ENCODE results near the gene CFAP43.

CFAP43 gene

DNA sequence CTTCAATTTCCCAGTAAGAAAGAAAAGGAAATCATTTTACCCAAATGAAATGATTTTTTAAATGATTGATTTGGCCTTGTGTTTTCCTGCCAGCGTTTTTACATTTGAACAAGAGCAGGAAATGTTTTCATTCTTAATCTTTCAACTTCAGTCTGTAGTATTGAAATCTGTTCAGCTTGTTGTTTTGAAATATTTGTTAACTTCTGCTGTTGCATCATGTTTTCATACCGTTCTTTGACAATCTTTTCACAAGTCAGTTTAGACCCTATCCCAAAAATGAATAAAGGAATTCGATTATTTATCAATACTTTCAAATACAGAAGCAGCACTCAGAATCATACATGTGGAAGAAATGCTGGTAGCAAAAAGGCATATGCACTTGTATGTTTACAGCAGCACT is 102.1 kb downstream of the CFAP43 start:
- Histone ChIP-seq H3K4me2 (ENCODE audit: low read length) (no peak overlapping the region), H3K14ac (ENCODE audit: low read length) (no peak overlapping the region), H3K23ac (ENCODE audit: low read length) (no peak overlapping the region), H3K9me3 (ENCODE audit: insufficient read depth, low read depth, low read length) (no peaks in the 10 kb centered on the region), H2AK5ac (ENCODE audit: low read length) (no peak overlapping the region), H3K18ac (ENCODE audit: low read length) (no peak overlapping the region), H3K4me3 (ENCODE audit: low read depth, low read length) (no peak overlapping the region), H3K27me3 (ENCODE audit: insufficient read depth, low read length) (no peaks in the 10 kb centered on the region), H3K27ac (ENCODE audit: low read depth, low read length) (no peak overlapping the region), H2BK5ac (ENCODE audit: low read depth, low read length, poor library complexity) (no peak overlapping the region), H4K91ac (ENCODE audit: low read depth, low read length) (no peak overlapping the region), H4K12ac (ENCODE audit: low read depth, low read length) (no peak overlapping the region), H2BK12ac (ENCODE audit: low read length) (no peak overlapping the region), H3K79me1 (ENCODE audit: low read length) (no peaks in the 10 kb centered on the region), H3K4ac (ENCODE audit: low read depth, low read length) (no peak overlapping the region), H2BK120ac (ENCODE audit: insufficient read depth, low read length, poor library complexity) (no peak overlapping the region), H3K36me3 (ENCODE audit: control insufficient read depth in 1 of 2, insufficient read depth in 2 of 2, low read length in 2 of 2) (no peaks in the 10 kb centered on the region), H3K4me1 (ENCODE audit: control insufficient read depth in 1 of 2, insufficient read depth in 2 of 2, low read length in 2 of 2) (no peaks in the 10 kb centered on the region), H3K9ac (ENCODE audit: low read length) (no peak overlapping the region), H3K79me2 (ENCODE audit: control insufficient read depth, insufficient read depth, low read length, poor library complexity) (no peaks in the 10 kb centered on the region), H2AFZ (ENCODE audit: insufficient read depth, low read length, poor library complexity) (no peak overlapping the region), H4K8ac (ENCODE audit: low read depth, low read length) (no peak overlapping the region)
- WGBS (ENCODE audit: extremely low coverage, insufficient coverage, insufficient read length): no CpG with 5 or more reads among the region's 3 CpGs
- no peak for DNase-seq

DNA sequence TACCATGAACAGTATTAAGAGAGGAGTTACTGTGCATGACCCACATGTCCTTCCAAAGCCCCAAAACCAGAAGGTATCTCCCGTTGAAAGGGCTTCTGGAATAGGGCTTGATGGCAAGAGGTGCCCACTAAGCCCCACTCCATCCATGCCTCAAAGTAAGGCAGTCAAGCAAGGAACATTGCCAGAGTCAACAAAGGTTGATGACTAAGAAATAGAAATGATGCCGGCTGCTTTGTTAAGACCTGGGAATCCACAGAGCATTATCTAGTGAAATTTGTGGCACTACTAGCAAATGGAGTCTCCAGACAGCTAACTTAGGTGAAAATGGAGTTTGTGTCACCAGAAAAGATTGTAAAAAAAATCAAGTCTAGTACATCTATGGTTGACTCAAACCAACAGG is 104.0 kb downstream of the CFAP43 start:
- Histone ChIP-seq H2BK5ac (ENCODE audit: low read depth, low read length, poor library complexity) (no peak overlapping the region), H3K79me2 (ENCODE audit: control insufficient read depth, insufficient read depth, low read length, poor library complexity) (no peaks in the 10 kb centered on the region), H3K4me3 (ENCODE audit: low read depth, low read length) (no peak overlapping the region), H4K8ac (ENCODE audit: low read depth, low read length) (no peak overlapping the region), H3K18ac (ENCODE audit: low read length) (no peak overlapping the region), H3K4ac (ENCODE audit: low read depth, low read length) (no peak overlapping the region), H3K23ac (ENCODE audit: low read length) (no peak overlapping the region), H3K9ac (ENCODE audit: low read length) (no peak overlapping the region), H3K27ac (ENCODE audit: low read depth, low read length) (no peak overlapping the region), H2BK12ac (ENCODE audit: low read length) (no peak overlapping the region), H3K4me2 (ENCODE audit: low read length) (no peak overlapping the region), H4K91ac (ENCODE audit: low read depth, low read length) (no peak overlapping the region), H2AFZ (ENCODE audit: insufficient read depth, low read length, poor library complexity) (no peak overlapping the region), H2AK5ac (ENCODE audit: low read length) (no peak overlapping the region), H2BK120ac (ENCODE audit: insufficient read depth, low read length, poor library complexity) (no peak overlapping the region), H3K79me1 (ENCODE audit: low read length) (no peaks in the 10 kb centered on the region), H3K9me3 (ENCODE audit: insufficient read depth, low read depth, low read length) (no peaks in the 10 kb centered on the region), H3K4me1 (ENCODE audit: control insufficient read depth in 1 of 2, insufficient read depth in 2 of 2, low read length in 2 of 2) (no peaks in the 10 kb centered on the region), H4K12ac (ENCODE audit: low read depth, low read length) (no peak overlapping the region), H3K36me3 (ENCODE audit: control insufficient read depth in 1 of 2, insufficient read depth in 2 of 2, low read length in 2 of 2) (no peaks in the 10 kb centered on the region), H3K27me3 (ENCODE audit: insufficient read depth, low read length) (no peaks in the 10 kb centered on the region), H3K14ac (ENCODE audit: low read length) (no peak overlapping the region)
- no peak for DNase-seq
- WGBS (ENCODE audit: extremely low coverage, insufficient coverage, insufficient read length): no CpG with 5 or more reads among the region's 2 CpGs

DNA sequence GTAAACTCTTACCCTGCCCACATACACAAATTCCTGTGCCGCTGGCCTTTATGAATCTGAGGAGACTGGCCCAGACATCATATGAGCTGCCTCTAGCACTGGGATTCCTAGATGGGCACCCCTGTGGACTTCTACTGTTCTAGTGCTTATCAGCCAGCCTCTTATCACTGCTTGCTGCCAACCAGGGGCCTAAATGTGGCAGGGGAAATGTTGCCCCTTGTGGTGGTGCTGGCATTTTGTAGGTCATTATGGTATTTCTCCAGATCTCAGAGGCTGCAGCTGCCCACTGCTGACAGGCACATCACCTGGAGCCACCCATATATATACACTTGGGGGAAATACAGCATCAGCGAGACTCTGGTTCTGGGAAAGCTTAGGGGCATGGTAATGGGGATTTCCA is 104.8 kb downstream of the CFAP43 start:
- Histone ChIP-seq H3K9ac (ENCODE audit: low read length) (no peak overlapping the region), H3K9me3 (ENCODE audit: insufficient read depth, low read depth, low read length) (no peaks in the 10 kb centered on the region), H2BK12ac (ENCODE audit: low read length) (no peak overlapping the region), H3K4me1 (ENCODE audit: control insufficient read depth in 1 of 2, insufficient read depth in 2 of 2, low read length in 2 of 2) (no peaks in the 10 kb centered on the region), H3K27me3 (ENCODE audit: insufficient read depth, low read length) (no peaks in the 10 kb centered on the region), H3K4me2 (ENCODE audit: low read length) (no peak overlapping the region), H3K79me1 (ENCODE audit: low read length) (no peaks in the 10 kb centered on the region), H3K18ac (ENCODE audit: low read length) (no peak overlapping the region), H3K4me3 (ENCODE audit: low read depth, low read length) (no peak overlapping the region), H2AK5ac (ENCODE audit: low read length) (no peak overlapping the region), H4K12ac (ENCODE audit: low read depth, low read length) (no peak overlapping the region), H2BK120ac (ENCODE audit: insufficient read depth, low read length, poor library complexity) (no peak overlapping the region), H4K8ac (ENCODE audit: low read depth, low read length) (no peak overlapping the region), H2BK5ac (ENCODE audit: low read depth, low read length, poor library complexity) (no peak overlapping the region), H3K23ac (ENCODE audit: low read length) (no peak overlapping the region), H3K36me3 (ENCODE audit: control insufficient read depth in 1 of 2, insufficient read depth in 2 of 2, low read length in 2 of 2) (no peaks in the 10 kb centered on the region), H3K14ac (ENCODE audit: low read length) (no peak overlapping the region), H4K91ac (ENCODE audit: low read depth, low read length) (no peak overlapping the region), H3K79me2 (ENCODE audit: control insufficient read depth, insufficient read depth, low read length, poor library complexity) (no peaks in the 10 kb centered on the region), H3K27ac (ENCODE audit: low read depth, low read length) (no peak overlapping the region), H3K4ac (ENCODE audit: low read depth, low read length) (no peak overlapping the region), H2AFZ (ENCODE audit: insufficient read depth, low read length, poor library complexity) (no peak overlapping the region)
- WGBS (ENCODE audit: extremely low coverage, insufficient coverage, insufficient read length): no CpG with 5 or more reads among the region's 2 CpGs
- no peak for DNase-seq

DNA sequence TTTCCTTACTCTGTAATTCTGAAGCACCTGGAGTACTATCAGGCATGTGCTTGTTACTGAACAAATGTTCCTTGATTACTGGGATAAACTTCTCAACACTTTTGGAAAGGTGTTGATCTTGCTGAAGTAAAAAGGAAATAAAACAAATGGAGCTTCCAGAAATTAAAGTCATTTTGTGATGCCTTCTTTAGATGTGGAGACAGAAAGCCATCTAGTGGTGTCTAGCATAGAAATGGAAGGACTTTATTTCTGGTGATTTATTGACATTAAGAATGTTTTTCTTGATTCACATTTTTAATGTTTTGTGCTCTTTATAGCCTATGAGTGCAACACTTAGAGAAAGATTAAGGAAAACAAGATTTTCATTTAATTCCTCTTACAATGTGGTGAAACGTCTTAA is 108.8 kb downstream of the CFAP43 start:
- Histone ChIP-seq H3K36me3 (ENCODE audit: control insufficient read depth in 1 of 2, insufficient read depth in 2 of 2, low read length in 2 of 2) (no peaks in the 10 kb centered on the region), H3K4me1 (ENCODE audit: control insufficient read depth in 1 of 2, insufficient read depth in 2 of 2, low read length in 2 of 2) (peaks cover 0 to 2% of the 10 kb centered on the region in 2 experiments), H3K4me3 (ENCODE audit: low read depth, low read length) (no peak overlapping the region), H3K4me2 (ENCODE audit: low read length) (no peak overlapping the region), H4K8ac (ENCODE audit: low read depth, low read length) (no peak overlapping the region), H4K12ac (ENCODE audit: low read depth, low read length) (no peak overlapping the region), H2BK120ac (ENCODE audit: insufficient read depth, low read length, poor library complexity) (no peak overlapping the region), H3K9ac (ENCODE audit: low read length) (no peak overlapping the region), H3K27me3 (ENCODE audit: insufficient read depth, low read length) (no peaks in the 10 kb centered on the region), H3K18ac (ENCODE audit: low read length) (no peak overlapping the region), H3K9me3 (ENCODE audit: insufficient read depth, low read depth, low read length) (no peaks in the 10 kb centered on the region), H4K91ac (ENCODE audit: low read depth, low read length) (no peak overlapping the region), H3K79me1 (ENCODE audit: low read length) (peaks cover 11% of the 10 kb centered on the region), H3K27ac (ENCODE audit: low read depth, low read length) (no peak overlapping the region), H3K4ac (ENCODE audit: low read depth, low read length) (no peak overlapping the region), H3K23ac (ENCODE audit: low read length) (no peak overlapping the region), H2AK5ac (ENCODE audit: low read length) (no peak overlapping the region), H3K14ac (ENCODE audit: low read length) (no peak overlapping the region), H2BK5ac (ENCODE audit: low read depth, low read length, poor library complexity) (no peak overlapping the region), H2AFZ (ENCODE audit: insufficient read depth, low read length, poor library complexity) (no peak overlapping the region), H2BK12ac (ENCODE audit: low read length) (no peak overlapping the region), H3K79me2 (ENCODE audit: control insufficient read depth, insufficient read depth, low read length, poor library complexity) (peaks cover 3% of the 10 kb centered on the region)
- no CpG with 5 or more reads among the region's 1 CpG for WGBS (ENCODE audit: extremely low coverage, insufficient coverage, insufficient read length)
- DNase-seq: no peak

Measured in trophoblast cell (in vitro differentiated cells and primary cell).